ENCODE data around the gene MAP7.

DNA sequence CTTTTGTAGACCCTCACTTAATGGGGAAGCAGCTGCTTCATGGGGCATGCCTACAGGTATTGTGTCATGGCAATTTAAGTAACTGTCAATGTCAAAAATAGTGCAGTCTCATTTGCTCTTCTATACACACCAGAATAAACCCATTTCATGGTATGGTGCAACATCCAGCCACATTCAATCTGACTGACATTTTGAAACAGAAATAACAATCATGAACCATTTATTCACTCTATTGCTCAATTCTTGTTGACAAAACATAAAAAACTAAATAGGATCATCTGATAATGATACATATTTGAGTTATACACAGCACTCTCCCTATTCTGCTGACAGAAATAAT is 122.9 kb downstream of the MAP7 start:
- TF ChIP-seq POLR2AphosphoS5 (IDR thresholded peaks at IDR 0.05; ENCODE audit: low read depth, low read length) (no peak), POLR2A (IDR thresholded peaks at IDR 0.05; ENCODE audit: low read depth, low read length) (no peak), TAF1 (IDR thresholded peaks at IDR 0.05; ENCODE audit: low read depth, low read length) (no peak)

Measured in GM12891 (cell line).